Measurements from ENCODE around the gene RND1.
"Not testable (repeated sequence)": the region's sequence is repeated elsewhere in the genome, so short reads cannot be mapped to it uniquely, and the experiment has no call there.

Gene RND1

DNA sequence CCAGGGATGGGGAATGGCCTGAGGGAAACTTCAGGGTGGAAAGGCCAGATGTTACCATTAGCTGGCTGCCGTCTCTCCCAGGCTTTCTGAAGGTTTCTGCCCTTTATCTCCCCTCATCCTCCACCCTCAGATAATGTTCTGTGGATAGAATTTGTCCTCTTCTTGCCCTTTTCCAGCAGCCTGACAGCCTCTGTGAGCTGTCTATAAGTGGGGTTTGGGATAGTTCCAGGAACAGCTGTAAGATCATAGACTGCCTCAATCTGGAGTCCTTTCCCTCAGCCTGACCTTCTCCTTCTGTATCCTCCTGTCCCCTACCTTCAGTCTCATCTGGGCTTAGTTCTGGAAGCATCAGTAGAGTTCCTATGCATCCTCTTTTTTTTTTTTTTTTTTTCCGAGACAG lies 2.8 kb upstream of the RND1 start:
- no peak for DNase-seq (ENCODE audit: low spot score)

DNA sequence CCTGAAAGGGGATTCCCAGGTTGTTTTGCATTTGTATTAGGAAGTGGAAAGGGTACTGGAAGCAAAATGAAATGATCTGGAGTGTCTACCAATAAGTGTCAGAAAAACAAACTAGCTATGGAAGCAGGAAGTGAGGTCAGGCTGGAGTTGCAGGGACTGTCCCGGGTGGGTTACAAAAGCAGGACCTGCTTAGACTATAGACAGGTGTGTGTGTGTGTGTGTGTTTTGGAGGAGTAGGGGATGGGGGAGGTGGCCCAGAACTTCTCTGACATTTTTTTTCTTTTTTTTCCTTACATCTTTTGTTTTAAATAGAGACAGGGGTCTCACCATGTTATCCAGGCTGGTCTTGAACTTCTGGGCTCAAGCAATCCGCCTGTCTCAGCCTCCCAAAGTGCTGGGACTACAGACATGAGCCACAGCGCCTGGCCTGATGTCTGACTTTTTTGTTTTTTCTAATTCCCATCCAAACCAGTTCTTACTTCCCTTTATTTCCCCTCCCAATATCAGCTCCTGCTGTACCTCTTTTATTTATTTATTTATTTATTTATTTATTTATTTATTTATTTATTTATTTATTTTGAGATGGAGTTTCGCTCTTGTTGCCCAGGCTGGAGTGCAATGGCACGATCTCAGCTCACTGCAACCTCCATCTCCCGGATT lies 512 bp upstream of the RND1 start:
- DNase-seq (ENCODE audit: low spot score) = no peak

DNA sequence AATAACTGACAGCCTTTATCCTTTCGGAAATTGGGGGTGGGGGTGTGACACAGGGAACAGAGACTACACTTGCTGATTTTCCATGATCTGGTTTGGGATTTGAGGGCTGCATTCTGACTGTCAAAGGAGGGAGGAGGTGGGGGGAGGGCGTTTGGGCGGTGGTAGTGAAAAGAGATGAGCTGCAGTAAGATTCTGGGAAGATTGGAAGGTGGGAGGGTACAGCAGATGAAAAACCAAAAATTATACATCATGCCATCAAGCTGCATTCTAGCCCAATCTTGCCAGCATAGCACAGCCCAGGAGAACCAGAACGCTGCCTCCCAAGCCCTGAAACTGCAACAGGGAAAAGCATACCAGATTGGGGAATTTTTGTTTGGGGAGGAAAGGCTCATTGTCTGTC lies 2.4 kb downstream of the RND1 start:
- no peak for DNase-seq (ENCODE audit: low spot score)

DNA sequence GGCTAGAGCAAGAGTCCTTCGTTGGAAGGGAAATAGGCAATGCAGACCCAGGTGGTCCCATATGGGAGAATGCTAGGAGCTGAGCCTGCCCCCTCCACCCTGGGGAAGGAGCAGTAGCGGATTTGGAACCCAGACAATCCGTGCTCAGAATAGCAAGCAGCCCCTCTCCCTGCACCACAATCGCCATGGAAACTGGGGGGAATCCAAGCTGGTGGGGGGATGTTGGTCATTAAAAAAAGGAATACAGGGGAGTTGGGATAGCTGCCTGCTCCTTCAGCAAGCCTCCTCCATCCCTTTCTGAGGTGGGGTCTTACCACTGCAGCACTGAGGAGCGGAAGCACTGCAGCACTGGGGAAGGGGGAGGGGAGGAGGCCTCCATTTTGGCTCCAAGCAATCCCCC lies 2.9 kb downstream of the RND1 start:
- no peak for DNase-seq (ENCODE audit: low spot score)

DNA sequence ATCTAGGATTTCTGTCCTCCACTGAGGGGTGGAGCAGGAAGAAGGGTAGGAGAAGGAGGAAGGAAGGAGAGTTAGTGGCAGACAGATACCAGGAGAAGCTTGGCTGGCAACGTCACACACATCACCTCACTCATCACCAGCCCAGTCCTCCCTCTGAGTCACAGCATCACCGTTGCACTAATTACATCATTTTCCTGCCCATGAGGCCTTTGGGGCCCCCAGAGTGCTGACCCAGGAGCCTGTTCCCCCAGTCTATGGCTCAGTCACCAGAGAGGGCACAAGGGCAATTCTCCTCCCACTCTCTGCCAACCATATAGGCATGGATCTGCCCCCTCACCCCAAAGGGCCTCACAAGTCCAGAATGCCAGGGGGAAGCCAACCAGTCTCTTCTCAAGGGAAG lies 4.6 kb downstream of the RND1 start:
- DNase-seq (ENCODE audit: low spot score) = no peak

DNA sequence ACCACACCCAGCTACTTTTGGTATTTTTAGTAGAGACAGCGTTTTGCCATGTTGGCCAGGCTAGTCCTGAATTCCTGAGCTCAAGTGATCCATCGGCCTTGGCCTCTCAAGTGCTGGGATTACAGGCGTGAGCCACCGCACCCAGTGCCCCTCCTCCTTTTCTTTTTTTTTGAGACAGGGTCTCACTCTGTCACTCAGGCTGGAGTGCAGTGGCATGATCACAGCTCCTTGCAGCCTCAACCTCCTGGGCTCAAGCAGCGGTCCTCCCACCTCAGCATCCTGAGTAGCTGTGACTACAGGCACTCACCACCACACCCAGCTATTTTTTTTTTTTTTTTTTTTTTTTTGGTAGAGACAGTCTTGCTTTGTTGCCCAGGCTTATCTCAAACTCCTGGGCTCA lies 5.4 kb downstream of the RND1 start:
- DNase-seq (ENCODE audit: low spot score) = not testable (repeated sequence)

DNA sequence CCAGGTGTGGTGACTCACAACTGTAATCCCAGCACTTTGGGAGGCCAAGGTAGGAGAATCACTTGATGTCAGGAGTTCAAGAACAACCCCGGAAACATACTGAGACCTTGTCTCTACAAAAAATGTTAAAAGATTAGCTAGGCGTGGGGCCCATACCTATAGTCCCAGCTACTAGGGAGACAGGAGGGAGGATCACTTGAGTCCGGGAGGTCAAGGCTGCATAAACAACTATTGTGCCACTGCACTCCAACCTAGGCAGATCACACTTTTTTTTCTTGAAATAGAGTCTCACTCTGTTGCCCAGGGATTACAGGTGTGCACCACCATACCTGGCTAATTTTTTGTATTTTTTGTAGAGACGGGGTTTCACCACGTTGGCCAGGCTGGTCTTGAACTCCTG lies 6.1 kb downstream of the RND1 start:
- no peak for DNase-seq (ENCODE audit: low spot score)

DNA sequence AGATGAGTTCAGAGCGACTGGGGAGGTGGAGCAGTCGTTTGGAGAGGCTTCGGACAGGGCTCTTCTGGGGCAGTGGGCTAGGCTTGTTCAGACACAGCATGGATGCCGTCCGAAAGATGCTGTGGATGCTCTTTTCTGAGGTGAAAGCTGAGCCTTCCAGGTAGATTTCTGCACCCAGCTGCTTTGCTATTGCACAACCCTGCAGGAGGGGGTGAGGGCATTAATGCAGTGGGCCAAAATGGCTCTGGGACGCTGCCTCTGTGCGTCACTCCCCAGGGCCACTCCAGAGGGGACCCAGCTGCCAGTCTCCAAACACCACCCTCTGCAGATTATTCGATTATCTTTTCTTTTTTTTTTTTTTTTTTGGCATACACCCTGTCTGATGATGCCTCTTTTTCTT lies 7.6 kb downstream of the RND1 start:
- DNase-seq (ENCODE audit: low spot score) = no peak

DNA sequence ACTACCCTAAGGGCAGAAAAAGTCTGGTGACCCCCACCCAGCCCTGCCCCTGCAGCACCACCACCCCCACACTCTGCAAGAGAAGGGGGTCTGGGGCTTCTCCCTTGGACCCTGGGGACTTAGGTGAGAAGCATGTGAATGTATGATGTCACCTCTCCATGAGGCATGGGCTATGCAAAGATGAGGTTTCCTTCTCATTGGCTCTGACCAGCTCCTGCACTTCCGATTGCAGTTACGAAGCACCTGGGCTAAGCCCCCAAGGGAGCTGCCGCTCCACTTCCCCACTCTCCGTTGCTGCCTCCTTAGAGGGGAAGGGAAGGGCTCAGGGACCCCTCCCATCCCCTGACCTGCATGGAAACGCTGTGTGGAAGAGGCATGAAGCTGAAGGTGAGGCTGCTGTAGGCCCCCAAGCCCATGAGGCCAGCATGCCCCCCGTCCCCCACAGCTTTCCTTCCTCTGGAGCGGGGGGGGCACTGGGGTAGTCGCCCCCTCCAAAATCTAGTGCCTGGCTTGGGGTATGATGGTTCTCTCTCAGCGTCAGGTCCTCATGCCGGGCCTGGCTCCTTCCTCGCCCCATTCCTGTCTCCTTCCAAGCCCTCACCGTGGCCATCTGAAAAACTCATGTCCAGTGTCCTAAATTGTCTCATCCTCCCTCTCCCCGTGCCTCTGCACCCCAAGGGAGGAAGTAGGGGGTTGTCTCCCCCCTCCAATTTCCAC lies 8.2 kb downstream of the RND1 start:
- no peak for DNase-seq (ENCODE audit: low spot score)

DNA sequence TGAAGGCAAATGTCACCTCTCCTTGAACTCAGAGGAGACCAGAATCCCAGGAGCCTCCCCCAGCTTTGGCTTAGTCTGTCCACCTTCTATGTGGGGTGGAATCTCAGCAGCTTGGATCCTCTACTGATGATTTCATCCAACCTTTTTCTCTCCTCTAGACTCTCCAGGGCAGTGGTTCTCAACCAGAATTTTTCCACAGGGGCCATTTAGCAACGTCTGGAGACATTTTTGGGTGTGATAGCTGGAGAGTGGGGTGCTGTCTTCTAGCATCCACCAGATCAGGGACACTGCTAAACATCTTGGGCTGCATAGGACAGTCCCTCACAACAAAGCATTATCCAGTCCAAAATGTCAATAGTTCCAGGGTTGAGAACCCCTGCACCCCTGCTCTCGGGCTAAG lies 9.3 kb downstream of the RND1 start:
- no peak for DNase-seq (ENCODE audit: low spot score)

DNA sequence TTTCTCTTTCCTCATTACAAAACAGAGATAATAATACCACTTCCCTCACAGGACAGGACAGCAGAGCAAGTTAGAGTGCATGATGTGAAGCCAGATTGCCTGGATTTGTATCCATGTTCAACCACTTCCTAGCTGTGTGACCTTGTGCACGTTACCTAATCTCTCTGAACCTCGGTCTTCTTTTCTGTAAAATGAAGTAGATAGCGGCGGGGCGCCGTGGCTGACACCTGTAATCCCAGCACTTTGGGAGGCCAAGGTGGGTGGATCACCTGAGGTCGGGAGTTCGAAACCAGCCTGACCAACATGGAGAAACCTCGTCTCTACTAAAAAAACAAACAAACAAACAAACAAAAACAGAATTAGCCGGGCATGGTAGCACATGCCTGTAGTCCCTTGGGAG lies 10.7 kb downstream of the RND1 start:
- DNase-seq (ENCODE audit: low spot score) = not testable (repeated sequence)

DNA sequence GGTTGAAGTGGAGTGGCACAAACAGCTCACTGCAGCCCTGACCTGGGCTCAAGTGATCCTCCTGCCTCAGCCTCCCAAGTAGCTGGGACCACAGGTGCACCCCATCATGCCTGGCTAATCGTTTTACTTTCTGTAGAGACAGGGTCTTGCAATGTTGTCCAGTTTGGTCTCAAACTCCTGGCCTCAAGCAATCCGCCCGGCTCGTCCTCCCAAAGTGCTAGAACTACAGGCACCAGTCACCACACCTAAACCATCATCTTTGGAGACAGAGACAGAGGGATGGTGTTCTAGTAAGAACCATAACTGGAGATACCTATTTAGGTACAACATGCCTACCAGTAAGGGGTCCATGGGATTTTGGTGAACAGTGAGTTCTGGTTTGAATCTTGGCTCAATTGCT lies 11.2 kb downstream of the RND1 start:
- no peak for DNase-seq (ENCODE audit: low spot score)

DNA sequence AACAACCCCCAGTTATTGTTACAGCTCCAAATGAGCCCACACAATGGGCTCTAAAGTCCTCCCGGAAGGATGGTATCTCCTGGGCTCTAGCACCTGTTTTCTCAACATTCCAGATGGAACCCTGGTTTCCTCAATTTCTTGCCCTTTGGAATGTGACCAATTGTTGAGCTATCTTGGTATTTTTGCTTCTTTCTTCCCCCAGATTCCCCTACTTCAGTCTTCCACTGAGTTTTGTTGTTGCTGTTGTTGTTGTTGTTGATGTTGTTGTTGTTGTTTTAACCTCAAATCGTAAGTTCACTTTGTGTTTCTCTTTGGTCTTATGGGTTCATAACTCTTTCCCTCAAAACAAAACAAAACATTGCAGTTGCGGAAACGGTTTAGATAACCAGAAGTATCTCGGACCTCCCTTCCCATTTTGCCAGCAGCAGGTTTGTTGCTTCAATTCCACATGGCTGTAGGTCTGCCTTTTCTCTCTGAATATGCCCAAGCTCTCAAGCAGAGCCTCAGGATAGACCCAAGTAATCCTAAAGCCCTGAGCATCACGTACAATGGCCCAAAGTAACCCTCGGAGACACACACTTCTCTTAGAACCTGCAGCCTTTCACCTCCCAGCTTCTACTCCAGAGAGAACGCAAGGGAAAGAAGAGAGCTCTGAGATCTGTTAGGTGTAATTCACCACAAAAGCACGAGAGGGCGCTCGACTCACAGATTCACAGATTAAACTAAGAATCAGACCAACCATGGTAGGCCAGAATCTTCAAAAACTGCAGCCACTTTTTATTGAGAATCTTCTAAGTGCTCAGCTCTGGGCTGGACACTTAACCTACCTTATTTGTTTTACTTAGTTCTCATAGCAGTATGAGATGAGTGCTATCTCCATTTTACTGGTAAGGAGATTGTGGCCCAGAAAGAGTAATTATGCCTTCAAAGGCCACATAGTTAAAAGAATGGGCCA lies 12.7 kb downstream of the RND1 start:
- DNase-seq (ENCODE audit: low spot score) = peak; percentile 97

DNA sequence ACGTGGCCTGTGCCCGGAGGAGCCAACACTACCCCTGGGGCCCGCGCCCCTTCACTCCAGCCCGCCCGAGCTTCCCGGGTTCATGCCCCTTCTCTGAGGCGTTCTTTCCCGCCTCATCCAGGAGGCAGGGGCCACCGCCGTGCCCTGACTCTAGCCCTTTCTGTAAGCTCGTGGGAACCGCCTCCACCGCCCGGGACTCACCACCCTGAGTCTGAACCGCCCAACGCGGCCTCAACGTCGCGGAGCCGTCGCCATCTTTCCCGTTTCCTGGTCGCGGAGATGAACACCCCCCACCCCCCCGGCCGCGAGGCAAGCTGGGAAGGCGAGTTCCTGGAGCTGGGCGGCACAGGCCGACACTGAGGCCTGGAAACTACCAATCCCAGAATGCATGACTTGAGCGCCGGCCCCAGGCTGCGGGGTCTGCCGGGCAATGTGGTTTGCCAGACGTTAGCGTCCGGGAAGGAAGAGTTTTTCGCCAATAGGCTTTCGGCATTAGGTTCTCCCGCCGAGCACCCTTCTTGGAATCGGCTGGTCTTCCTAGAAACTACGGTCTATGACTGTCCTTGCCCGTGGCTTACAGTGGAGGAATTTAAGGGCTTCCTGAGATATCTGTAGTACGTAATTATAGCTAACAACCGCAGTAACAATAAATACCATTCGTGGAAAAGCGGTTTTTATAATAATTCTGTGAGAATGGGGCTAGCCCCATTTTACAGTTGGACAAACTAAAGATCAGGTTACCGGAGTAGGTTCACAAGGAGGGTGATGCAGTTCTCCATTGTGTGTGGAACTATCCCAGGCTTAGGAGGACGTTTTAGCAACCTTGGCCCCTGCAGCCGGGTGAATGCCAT lies 13.6 kb downstream of the RND1 start, which contains the start of gene DDX23:
DDX23 (minus strand) TSS at position 281 of the 851 bp plus-strand sequence. CDS start 6,381 bp downstream, outside the sequence.
- peak; percentile 99 for DNase-seq (ENCODE audit: low spot score)

DNA sequence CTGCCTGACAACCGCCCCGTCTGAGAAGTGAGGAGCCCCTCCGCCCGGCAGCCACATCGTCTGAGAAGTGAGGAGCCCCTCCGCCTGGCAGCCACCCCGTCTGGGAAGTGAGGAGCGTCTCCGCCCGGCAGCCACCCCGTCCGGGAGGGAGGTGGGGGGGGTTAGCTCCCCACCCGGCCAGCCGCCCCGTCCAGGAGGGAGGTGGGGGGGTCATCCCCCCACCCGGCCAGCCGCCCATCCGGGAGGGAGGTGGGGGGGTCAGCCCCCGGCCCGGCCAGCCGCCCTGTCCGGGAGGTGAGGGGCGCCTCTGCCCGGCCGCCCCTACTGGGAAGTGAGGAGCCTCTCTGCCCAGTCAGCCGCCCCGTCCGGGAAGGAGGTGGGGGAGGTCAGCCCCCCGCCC lies 23.6 kb downstream of the RND1 start:
- DNase-seq (ENCODE audit: low spot score) = not testable (repeated sequence)

DNA sequence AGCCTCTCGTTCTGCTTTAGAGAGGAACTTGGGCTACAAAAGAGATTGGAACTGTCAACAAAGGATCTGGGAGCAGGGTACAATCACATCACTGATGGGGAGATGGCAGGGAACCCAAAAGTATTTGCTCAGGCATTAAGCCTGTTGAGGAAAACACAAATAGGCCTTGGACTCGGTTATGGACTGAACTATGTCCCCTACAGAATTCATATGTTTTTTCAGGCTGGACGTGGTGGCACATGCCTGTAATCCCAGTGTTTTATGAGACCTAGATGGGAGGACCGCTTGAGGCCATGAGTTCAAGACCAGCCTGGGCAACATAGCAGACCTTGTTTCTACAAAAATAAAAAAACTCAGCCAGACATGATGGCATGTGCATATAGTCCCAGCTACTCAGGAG lies 27.6 kb downstream of the RND1 start:
- DNase-seq (ENCODE audit: low spot score) = no peak

DNA sequence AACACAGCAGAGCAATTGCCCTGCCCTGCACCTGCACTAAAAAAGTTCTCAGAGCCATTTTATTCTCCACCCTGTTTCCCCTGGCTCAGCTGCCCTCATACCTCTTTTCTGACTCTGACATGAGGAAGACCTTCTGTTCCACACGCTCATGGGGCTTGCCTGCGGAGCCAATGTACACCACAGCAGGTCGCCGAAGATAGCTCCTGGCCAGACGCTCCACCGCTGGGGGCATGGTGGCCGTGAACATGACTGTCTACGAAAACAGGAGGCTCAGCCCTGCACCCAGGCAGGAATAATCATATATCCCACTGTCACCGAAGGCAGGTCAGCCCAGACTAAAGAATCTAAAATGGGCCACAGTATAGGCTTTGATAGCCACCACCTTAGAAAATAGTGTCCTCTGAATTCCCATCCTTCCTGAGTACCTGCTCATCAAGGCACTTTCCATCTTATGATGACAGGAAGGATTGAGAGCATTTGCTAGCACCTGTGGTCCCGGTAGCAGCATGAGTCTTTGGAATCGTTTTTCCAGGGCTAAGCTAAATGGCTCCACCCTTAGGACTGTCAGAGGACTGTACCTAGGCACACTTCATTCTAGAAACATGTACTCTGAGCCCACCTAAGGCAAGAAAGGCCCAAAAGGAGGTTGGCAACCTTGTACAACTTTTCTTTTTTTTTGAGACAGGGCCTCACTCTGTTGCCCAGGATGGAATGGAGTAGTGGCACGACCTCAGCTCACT lies 33.2 kb downstream of the RND1 start:
- no peak for DNase-seq (ENCODE audit: low spot score)

DNA sequence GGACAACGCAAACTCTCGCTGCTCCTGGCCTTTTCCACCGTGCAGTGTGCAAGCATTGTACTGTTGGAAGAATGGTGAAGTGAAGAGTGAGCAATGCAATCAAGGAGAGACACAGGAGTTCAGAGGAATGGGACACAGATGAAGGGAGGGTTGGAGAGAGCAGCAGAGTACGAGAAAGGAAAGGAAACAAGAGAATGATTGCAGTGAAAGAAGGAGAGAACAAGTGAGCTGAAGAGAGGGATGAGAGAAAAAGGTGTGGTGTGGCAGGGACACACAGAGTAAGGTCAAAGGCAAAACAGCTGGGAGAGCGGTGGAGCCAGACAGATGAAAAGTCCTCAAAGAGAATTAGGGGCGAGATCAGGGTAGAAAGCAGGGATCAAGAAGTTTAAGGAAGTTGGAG lies 34.4 kb downstream of the RND1 start:
- no peak for DNase-seq (ENCODE audit: low spot score)

DNA sequence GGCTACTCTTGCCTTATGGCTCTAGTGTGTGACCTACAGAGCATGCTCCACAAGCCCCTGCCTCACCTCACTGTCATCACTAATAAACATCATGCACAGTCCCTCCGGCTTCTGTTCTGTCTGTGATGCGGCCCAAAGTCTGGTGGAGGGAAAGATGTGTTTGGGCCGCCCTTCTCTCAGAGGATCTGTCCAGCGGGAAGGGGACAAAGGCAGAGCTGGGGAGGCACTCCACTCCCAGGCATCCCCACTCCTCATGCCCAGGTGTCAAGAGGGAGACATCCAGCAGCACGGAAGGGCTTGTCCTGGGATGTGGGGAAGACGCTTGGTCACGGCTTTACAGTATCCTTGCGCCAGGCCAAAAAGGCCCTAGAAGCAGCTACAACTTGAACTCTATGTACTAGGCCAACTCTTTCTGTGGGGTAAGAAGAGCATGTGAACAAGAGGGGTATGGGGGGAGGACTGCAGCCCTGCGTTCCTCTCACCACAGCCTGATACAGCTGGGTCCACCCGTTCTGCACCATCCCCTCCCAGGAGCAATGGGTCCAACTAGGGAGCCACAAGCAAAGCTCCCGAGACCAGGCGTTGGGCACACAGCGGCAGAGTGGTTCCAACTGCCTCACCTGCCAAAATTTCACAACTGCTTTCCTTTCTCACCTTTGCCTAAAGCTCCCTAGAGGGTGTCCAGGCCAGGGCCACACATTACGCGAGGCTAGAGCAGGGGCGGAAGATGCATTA lies 36.7 kb downstream of the RND1 start:
- no peak for DNase-seq (ENCODE audit: low spot score)

DNA sequence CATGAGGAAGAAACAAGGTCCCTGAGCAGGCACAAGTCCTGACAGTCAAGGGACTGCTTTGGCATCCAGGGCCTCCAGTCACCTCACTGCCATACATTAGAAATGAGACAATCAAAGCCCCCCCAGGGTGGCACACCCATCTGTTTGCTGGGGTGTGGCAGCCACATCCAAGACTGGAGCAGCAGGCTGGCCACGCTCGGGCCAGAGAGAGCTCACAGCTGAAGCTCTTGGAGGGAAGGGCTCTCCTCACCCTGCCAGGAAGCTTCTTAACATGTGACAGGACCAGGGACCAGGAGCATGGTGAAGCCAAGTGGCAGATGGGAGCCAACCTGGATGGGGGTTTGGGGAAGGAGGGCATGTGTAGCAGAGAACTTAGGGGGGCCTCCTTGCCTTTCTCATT lies 37.4 kb downstream of the RND1 start:
- peak; percentile 55 for DNase-seq (ENCODE audit: low spot score)
